ENCODE results near the gene TEX55.
"Not testable (repeated sequence)": the region's sequence is repeated elsewhere in the genome, so short reads cannot be mapped to it uniquely, and the experiment has no call there.

The TEX55 gene
- 0 to 0.66 (median 0) reads per million in 17 experiments for total RNA-seq

GRCh38 chr3:119145500-119146167, at the start of gene TEX55:
Gene TEX55 (plus strand): TSS chr3:119146165. CDS start chr3:119146190, 25 bp downstream.
- peak in 3 of 4 experiments; percentile 8 to 40 (median 28) for DNase-seq

GRCh38 chr3:119098003-119098402, 48.0 kb upstream of the TEX55 start:
- DNase-seq: no peak

GRCh38 chr3:119098619-119099222, 47.2 kb upstream of the TEX55 start:
- DNase-seq: peak; percentile 20 to 44 (median 43)

GRCh38 chr3:119099785-119100184, 46.2 kb upstream of the TEX55 start:
- DNase-seq: no peak

- no peak for DNase-seq
These were observed 41.9 kb upstream of the TEX55 start for GRCh38 chr3:119104031-119104430.

- not testable (repeated sequence) for DNase-seq
These were observed 27.6 kb upstream of the TEX55 start for GRCh38 chr3:119118330-119118729.

GRCh38 chr3:119120480-119120879, 25.5 kb upstream of the TEX55 start:
- no peak for DNase-seq

- no peak for DNase-seq
These were observed 23.6 kb upstream of the TEX55 start for GRCh38 chr3:119122350-119122749.

- no peak for DNase-seq
These were observed 20.6 kb upstream of the TEX55 start for GRCh38 chr3:119125342-119125741.

GRCh38 chr3:119125742-119126504, 20.0 kb upstream of the TEX55 start:
- DNase-seq: no peak

GRCh38 chr3:119130291-119130690, 15.7 kb upstream of the TEX55 start:
- DNase-seq: not testable (repeated sequence)

GRCh38 chr3:119132291-119132690, 13.7 kb upstream of the TEX55 start:
- DNase-seq: not testable (repeated sequence)

- DNase-seq: not testable (repeated sequence)
These were observed 6.6 kb upstream of the TEX55 start for GRCh38 chr3:119139360-119139759.

- DNase-seq: no peak
These were observed 5.5 kb upstream of the TEX55 start for GRCh38 chr3:119140466-119140865.

GRCh38 chr3:119145128-119145499, 851 bp upstream of the TEX55 start:
- no peak for DNase-seq

- DNase-seq: no peak
These were observed 812 bp downstream of the TEX55 start for GRCh38 chr3:119146578-119147375.

- DNase-seq: no peak
These were observed 1.5 kb downstream of the TEX55 start for GRCh38 chr3:119147494-119147893.

- DNase-seq: no peak
These were observed 2.7 kb downstream of the TEX55 start for GRCh38 chr3:119148493-119149180.

- DNase-seq: no peak
These were observed 3.5 kb downstream of the TEX55 start for GRCh38 chr3:119149484-119149883.

- DNase-seq: no peak
These were observed 10.9 kb downstream of the TEX55 start for GRCh38 chr3:119156868-119157267.

- no peak for DNase-seq
These were observed 12.0 kb downstream of the TEX55 start for GRCh38 chr3:119157971-119158370.

- DNase-seq: no peak
These were observed 14.4 kb downstream of the TEX55 start for GRCh38 chr3:119160361-119160760.
